Muscle of arm (tissue), 12 donors: ENCODE results near the gene UFC1. TPM values are rescaled to one million over a fixed set of nuclear protein-coding genes. Genes with fewer than 3 reads are reported as not detected.

ENCODE experiments used
- DNase-seq: peaks from one replicate; pipeline ENCODE4 v3.0.0-alpha.2; 2013
- polyA plus RNA-seq, 12 donors: library from polyadenylated mRNA; unstranded; fragments of 120-200 nt; gene quantifications; one replicate each; pipeline ENCODE4 v1.2.1, GENCODE V29; 2013; ENCODE audit not compliant: insufficient read length in 12 of 12

UFC1 gene
- polyA plus RNA-seq, 12 donors = 90.7 to 129 (median 108) TPM; not detected in 1

- DNase-seq = peak; percentile 98
Measured at GRCh38 chr1:161165742-161166668, 12.2 kb downstream of the UFC1 start, which contains the start of gene PPOX. Gene PPOX, plus strand, starts transcription at chr1:161166426. Its CDS starts 422 bp downstream, at chr1:161166848.

DNA sequence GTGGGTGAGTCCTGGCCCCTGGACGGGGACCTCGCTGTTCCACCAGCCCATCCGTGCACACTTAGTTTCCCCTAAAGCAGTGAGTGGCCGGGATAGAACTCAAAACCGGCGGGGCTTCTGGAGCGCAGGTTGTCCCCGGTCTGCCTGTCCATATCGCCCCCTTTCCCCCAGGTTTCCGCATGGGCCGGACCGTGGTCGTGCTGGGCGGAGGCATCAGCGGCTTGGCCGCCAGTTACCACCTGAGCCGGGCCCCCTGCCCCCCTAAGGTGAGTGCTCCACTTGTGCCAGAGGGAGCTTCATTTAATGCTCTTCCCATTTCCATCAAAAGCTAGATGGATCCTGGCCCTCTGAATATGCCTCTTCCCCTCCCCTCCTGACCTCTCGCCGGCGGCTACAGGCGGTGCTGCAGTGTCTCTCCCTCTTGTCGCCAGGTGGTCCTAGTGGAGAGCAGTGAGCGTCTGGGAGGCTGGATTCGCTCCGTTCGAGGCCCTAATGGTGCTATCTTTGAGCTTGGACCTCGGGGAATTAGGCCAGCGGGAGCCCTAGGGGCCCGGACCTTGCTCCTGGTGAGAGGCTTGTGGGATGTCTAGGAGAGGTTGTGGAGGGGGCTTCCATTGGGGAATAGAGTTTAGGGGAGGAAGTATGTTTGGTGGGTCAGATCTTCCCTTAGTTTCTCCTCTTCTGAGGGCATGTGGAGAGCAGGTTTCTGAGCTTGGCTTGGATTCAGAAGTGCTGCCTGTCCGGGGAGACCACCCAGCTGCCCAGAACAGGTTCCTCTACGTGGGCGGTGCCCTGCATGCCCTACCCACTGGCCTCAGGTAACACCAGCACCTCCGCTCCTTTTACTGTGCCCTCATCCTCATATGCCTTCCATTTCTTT lies 13.1 kb downstream of the UFC1 start:
- no peak for DNase-seq

DNA sequence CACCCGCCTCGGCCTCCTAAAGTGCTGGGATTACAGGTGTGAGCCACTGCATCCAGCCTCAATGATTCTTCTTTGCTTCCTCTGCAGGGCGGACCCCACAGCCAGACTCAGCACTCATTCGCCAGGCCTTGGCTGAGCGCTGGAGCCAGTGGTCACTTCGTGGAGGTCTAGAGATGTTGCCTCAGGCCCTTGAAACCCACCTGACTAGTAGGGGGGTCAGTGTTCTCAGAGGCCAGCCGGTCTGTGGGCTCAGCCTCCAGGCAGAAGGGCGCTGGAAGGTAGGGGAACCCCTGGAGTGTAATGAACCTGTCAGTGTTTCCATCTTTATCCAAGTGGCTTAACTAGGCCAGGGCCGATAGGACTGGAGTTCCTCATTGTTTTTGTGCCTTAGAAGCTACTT lies 15.1 kb downstream of the UFC1 start:
- no peak for DNase-seq

DNA sequence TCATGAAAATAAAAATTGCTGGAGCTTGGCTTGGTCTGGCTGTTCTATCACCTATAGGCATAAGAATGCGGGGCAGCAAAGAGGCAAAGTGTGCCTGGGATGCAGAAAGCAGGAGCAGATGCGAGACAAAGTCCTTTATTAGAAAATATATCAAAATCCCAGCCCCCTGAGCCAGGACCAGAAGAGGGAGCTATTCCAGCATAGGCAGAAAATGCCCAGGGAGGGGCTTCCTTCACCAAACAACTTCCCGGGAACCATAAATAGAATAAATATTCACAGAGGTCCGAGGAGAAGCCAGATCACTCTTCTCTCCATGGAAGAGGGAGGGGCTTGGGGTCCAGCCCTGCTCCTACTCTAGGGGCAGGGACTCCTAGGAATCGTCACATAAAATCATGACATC lies 17.4 kb downstream of the UFC1 start:
- no peak for DNase-seq

- DNase-seq = no peak
Measured at GRCh38 chr1:161171696-161172095, 17.9 kb downstream of the UFC1 start.

DNA sequence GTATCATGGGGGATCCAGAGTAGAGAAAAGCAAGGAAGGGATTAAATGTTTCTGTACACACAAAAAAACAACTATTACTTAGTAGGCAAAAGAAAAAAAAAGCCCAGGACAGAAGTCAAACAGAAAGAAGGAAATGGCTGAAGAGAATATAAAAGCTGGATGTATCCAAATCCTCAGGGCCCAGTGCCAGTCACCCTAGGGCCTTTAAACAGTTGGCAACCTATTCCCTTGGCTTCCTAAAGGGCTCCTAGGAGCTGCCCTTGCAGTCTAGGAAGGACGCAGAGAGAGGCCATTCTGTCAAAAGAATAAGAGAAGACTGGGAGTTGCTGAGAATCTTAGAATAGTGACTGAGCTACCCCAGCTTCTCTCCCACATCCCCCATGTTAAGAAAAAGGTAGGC lies 18.6 kb downstream of the UFC1 start:
- no peak for DNase-seq

DNA sequence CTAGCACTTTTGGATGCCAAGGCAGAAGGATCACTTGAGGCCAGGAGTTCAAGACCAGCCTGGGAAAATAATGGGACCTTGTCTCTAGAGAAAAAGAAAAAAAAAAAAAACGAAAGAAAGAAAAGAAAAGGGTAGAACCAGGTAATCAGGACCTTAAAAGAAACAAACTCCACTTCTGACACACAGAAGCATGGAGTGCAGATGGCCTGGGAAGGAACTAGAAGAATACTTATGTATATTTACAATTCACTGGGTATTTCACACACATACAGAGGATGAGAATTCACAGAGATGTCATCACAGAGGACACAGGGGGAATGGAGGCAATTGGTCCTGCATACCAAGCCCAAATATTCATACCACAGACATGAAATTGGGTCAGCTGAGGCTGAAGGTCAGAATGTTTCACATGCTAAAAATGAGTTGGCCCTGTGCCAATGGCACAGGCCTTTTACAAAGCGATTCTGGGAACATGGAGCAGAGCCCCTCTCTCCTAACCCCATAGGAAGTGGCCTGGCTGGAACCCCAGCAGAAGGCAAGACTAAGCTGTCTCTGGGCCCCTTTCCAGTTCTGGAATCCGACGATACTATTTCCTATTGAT lies 19.1 kb downstream of the UFC1 start:
- no peak for DNase-seq

GRCh38 chr1:161173711-161174110 lies 19.9 kb downstream of the UFC1 start:
- DNase-seq = no peak

- DNase-seq = no peak
Measured at GRCh38 chr1:161174911-161175310, 21.1 kb downstream of the UFC1 start.

- no peak for DNase-seq
Measured at GRCh38 chr1:161175771-161176453, 22.1 kb downstream of the UFC1 start.

- DNase-seq = no peak
Measured at GRCh38 chr1:161176468-161177111, 22.8 kb downstream of the UFC1 start.

DNA sequence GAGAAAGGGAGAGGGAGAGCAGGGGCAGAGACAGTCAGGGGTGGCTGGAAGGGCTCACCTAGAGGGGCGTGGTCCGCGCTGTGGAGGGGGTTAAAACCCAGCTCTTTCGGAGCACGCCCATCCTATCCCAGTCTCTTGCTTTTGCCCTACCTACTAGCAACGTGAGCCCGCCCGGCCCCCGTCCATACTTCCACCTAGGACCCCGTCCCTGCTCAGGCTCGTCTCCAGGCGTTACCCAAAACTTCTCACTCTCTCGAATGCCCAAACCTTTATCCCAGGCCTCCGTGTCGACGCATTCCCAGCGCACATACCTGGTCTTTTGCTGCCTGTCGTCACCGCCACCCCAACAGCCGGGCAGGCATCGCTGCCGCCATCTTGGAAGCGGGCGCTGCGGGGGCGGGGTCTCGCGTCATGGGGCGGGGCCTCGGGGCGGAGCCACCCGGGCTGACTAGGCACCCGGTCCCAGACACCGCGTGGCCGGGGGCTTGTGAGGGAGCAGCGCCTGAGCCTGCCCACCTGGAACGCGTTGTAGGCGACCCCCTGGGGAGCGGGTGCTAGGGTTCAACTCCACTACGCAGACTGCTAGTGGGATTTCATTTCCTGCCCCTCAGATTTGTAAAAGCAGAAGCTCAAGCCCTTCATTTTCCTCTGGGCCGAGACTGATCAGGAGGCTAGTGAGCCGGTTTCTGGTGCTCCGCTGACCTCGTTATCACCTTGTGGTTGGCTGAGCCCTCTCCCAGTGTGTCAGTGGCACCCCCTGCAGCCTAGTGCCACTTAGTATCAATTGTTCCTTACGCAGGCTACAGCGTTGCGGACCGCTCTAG lies 23.5 kb downstream of the UFC1 start, which contains the start of gene B4GALT3:
TSS of gene B4GALT3 (minus strand) at position 396 of the 824 bp plus-strand sequence. CDS start 1,447 bp downstream, outside the sequence.
- DNase-seq = peak; percentile 89

GRCh38 chr1:161177936-161178244 lies 24.1 kb downstream of the UFC1 start:
- DNase-seq = no peak

DNA sequence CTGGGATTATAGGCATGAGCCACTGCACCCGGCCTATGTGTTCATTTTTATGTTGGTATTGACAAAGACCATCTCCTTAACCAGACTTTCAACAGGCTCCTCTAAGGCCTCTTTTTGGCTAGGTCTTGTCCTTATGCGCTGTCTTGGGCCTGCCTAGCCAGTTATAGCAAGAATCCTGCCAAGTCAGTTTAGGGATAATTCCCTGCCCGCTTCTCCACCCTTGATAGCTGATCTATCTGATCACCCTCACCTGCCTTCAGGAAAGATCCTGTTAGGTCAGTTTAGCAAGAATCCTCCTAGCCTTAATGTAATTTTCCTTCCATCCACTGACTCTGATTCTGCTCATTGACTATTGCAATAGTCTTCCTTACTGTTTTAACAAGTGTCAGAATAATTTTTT lies 25.9 kb downstream of the UFC1 start:
- no peak for DNase-seq

- DNase-seq = no peak
Measured at GRCh38 chr1:161180639-161181038, 26.9 kb downstream of the UFC1 start.

DNA sequence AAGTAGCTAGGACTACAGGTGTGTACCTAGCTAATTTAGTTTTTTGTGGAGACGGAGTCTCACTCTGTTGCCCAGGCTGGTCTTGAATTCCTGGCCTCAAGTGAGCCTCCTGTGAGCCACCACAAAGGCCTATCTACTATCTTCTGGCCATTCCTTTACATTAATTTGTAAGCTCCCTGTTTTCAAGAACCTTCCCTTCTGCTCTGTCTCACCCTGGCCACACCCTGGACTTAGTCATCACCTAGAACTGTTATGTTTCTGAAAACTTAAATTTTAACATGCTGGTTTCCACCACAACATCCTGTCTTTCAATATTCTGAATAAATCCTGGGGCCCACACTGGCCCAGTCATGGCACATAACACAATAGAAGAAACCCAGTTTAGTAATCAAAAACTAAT lies 28.4 kb downstream of the UFC1 start:
- no peak for DNase-seq

- DNase-seq = peak; percentile 83
Measured at GRCh38 chr1:161185282-161185682, 31.5 kb downstream of the UFC1 start.

GRCh38 chr1:161185732-161186311 lies 32.0 kb downstream of the UFC1 start:
- DNase-seq = no peak

DNA sequence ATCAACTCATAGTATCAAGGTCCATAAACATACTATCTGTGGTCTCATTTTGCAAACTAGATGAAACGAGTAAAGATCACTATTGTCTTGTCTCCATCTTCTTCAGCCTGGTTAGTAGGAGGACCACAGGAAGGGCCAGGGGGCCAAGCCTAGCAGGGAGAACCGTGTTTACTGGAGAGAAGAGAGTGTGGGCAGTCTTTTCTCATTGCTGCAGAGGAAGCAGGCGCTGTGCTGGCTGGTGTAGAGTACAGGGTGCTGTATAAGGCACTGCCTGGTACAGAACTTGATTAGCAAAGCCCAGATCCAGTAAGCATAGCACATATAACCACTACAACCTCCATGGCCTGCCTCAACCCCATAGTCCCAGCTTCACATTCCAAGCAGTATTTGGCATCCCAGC lies 33.5 kb downstream of the UFC1 start:
- no peak for DNase-seq

- no peak for DNase-seq
Measured at GRCh38 chr1:161188381-161188780, 34.6 kb downstream of the UFC1 start.
